Mesodermal cell (in vitro differentiated cells): ENCODE results near the gene DOC2B.
"Not testable (repeated sequence)": the region's sequence is repeated elsewhere in the genome, so short reads cannot be mapped to it uniquely, and the experiment has no call there.

ENCODE experiments used
- H3K27ac ChIP-seq: 2 replicates; pipeline ENCODE4 v1.7.0; 2013; ENCODE audit warnings: mild to moderate bottlenecking, low read depth, low read length, moderate library complexity; ENCODE audit not compliant: severe bottlenecking
- H3K36me3 ChIP-seq: 2 replicates; pipeline ENCODE4 v1.7.1; 2013; ENCODE audit warnings: mild to moderate bottlenecking, low read length, moderate library complexity; ENCODE audit not compliant: control insufficient read depth, insufficient read depth
- H3K4me1 ChIP-seq: one replicate; pipeline ENCODE4 v1.7.1; 2013; ENCODE audit warnings: mild to moderate bottlenecking, low read length; ENCODE audit not compliant: insufficient read depth, control insufficient read depth, poor library complexity, severe bottlenecking
- H3K4me3 ChIP-seq: 2 replicates; pipeline ENCODE4 v1.7.0; 2013; ENCODE audit warnings: low read length, control low read depth, mild to moderate bottlenecking; ENCODE audit not compliant: insufficient read depth, poor library complexity, severe bottlenecking; ENCODE audit errors: extremely low read depth
- H3K9me3 ChIP-seq: 2 replicates; pipeline ENCODE4 v1.7.1; 2013; ENCODE audit warnings: mild to moderate bottlenecking, low read length, moderate library complexity; ENCODE audit not compliant: control insufficient read depth
- WGBS, 2 experiments: methylation state at CpG; one replicate each; pipeline ENCODE4 v1.1.5; 2013; ENCODE audit warnings: missing lambda C conversion rate in 2 of 2; ENCODE audit not compliant: insufficient coverage in 2 of 2; 5-methylcytosine and 5-hydroxymethylcytosine counted together

Gene DOC2B

DNA sequence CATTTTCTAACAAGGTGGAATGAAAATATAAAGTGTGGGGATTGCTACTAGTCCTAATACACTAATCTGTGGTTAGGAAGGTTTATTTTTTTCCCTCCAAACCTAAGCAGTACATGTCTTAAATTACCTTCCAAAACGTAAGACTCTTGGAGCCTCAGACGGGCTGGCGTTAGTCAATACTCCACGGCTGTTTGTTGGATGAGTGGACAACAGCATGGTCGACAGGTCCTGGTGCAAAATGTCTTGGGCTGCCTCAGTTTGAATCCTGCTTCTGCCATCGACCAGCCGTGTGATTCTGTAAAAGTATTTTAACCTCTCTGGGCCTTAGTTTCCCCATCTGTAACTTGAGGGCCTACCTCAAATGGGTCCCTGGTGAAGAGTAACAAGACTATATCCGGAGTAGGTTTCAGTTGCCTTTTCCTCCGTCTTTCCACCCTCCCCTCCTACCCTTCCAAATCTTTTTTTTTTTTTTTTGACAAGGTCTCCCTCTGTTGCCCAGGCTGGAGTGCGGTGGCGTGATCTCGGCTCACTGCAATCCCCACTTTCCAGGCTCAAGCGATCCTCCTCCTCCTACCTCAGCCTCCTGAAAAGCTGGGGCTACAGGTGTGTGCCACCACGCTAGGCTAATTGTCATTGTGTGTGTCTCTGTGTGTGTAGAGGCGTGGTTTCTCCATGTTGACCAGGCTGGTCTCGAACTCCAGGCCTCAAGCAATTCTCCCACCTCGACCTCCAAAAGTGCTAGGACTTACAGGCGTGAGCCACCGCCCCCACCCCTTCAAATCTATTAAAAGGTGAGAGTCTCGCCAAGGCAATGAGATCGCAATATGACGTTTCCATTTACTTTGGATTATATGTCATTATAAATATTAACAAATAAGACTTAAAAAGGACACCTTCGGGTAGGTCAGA, 38.3 kb downstream of the DOC2B start:
- Histone ChIP-seq H3K27ac (no peak overlapping the region), H3K36me3 (no peaks in the 10 kb centered on the region), H3K9me3 (no peaks in the 10 kb centered on the region), H3K4me1 (no peaks in the 10 kb centered on the region), H3K4me3 (no peak overlapping the region)
- 77 to 78% methylated on average over 15 to 17 of the region's 23 CpGs for WGBS, 2 experiments

DNA sequence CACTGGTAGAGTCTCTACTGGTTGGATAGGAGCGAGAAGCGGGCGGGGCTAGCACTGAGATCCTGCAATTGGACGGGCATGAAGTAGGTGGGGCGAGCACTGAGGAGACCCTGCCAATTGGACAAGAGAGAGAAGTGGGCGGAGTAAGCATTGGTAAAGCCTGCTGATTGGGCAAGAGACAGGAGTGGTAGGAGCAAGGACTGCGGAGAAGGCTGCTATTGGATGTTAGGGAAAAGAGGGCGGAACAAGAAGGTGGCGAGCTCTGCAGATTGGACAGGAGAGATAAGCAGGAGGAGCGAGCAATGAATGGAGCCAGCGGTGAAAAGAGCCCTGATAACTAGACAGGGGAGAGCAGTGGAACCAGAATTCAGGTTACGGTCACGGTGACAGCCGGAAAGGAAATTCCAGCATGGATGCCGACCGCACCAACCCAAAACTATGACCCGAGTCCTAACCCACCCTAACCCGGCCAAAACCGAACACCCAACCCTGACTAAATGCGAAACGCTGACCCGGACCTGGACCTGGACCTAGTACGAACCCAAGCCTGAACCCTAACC, 39.3 kb downstream of the DOC2B start:
- Histone ChIP-seq H3K36me3 (no peaks in the 10 kb centered on the region), H3K9me3 (no peaks in the 10 kb centered on the region), H3K4me1 (no peaks in the 10 kb centered on the region), H3K27ac (no peak overlapping the region), H3K4me3 (no peak overlapping the region)
- 94 to 95% methylated on average over 11 to 22 of the region's 23 CpGs for WGBS, 2 experiments

DNA sequence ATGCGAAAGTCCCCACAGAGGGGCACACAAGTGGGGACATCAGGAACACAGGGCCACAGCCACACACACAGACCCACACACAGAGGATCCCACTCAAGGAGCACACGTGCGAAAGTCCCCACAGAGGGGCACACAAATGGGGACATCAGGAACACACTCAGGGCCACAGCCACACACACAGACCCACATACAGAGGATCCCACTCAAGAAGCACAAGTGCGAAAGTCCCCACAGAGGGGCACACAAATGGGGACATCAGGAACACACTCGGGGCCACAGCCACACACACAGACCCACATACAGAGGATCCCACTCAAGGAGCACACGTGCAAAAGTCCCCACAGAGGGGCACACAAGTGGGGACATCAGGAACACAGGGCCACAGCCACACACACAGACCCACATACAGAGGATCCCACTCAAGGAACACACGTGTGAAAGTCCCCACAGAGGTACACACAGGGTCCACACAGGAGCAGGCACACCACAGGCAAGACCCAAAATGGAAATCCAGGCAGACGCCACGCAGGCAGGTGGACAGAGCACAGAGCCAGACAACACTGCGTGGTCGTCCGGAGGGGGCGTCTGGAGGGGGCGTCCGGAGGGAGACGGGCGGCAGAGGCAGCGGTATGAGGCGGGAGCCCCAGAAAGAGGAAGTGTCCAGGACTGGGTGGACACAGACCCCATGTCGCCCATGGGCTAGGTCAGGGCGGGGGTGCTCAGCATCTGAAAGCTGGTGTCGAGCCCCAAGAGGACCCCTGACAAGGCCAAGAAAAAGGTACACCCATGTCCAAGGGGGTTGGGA, 41.8 kb downstream of the DOC2B start:
- H3K4me3 ChIP-seq, H3K9me3 ChIP-seq, H3K4me1 ChIP-seq, H3K27ac ChIP-seq, H3K36me3 ChIP-seq: not testable (repeated sequence)
- 90 to 100% methylated on average over 1 to 2 of the region's 22 CpGs for WGBS, 2 experiments

DNA sequence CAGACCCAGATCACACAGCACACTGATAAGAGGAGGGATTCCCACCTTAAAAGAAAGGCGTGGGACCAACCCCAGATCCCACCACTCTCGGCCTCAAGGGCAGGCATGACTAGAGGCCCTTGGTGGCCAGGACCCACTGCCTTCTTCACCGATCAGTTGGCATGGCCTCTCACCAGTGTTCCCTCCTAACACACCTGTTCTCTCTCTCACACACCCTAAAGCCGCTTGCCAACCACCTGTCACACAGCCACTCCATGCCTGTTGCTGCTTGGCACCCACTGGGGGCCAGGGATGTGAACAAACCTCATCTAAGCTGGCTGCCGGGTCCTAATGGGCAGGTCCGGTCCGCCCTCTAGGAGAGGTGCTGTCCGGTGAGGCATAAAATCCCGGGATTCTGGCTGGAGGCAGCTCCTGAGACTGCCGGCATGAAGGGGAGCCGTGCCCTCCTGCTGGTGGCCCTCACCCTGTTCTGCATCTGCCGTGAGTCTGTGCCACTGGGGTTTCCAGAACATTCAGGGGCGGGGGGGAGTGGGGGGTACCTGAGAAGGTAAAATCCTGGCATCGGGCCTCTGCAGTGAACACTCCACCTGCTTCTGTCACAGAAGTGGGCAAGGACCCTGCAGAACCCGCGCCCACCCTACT, 44.2 kb downstream of the DOC2B start, which contains the start of gene SCGB1C2:
TSS of gene SCGB1C2 (plus strand) at position 404 of the 642 bp plus-strand sequence. CDS start at position 426, 22 bp downstream.
- H3K27ac ChIP-seq, H3K9me3 ChIP-seq, H3K36me3 ChIP-seq, H3K4me3 ChIP-seq, H3K4me1 ChIP-seq: not testable (repeated sequence)
- no CpG with 5 or more reads among the region's 16 CpGs for WGBS, 2 experiments

DNA sequence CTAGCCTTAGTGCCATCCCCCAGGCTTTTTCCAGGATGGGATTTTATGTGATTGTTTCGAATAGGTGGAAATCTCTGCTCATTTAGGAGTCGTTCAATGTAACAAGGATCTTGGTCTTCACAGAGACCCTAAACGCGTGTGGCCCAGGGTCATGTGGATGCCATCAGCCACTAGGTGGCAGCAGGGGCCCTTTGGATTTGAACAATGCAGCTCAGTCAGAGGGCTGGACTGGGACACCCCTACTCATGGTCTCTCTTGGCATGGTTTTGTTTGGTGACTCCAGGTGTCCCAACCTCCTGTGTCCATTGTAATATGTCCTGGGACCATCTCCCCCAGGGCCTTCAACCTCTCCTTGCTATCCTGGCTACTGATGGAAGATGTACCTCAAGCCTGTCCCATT, 44.9 kb downstream of the DOC2B start:
- H3K9me3 ChIP-seq: not testable (repeated sequence)
- no CpG with 5 or more reads among the region's 4 CpGs for WGBS, 2 experiments

DNA sequence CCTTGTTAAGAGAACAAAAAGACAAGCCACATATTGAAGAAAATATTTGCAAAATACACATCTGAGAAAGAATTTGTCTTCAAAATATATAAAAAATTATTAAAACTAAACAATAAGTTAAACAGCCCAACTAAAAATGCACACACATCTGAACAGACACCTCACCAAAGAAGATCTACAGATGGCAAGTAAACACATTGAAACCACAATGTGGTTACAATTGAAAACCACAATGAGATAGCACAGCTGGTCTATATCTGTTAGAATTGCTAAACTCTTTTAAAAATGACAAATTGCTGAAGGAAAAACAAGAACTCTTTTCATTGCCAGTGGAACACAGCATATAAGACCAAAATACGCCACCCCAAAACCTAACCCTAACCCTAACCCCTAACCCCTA, 45.6 kb downstream of the DOC2B start:
- H3K9me3 ChIP-seq, H3K36me3 ChIP-seq, H3K27ac ChIP-seq, H3K4me1 ChIP-seq, H3K4me3 ChIP-seq: not testable (repeated sequence)
- WGBS, 2 experiments: no CpG with 5 or more reads among the region's 1 CpG

More for the DNA sequence above, 44.9 kb downstream of the DOC2B start:
- not testable (repeated sequence) for H3K27ac ChIP-seq, H3K36me3 ChIP-seq, H3K4me3 ChIP-seq, H3K4me1 ChIP-seq

DNA sequence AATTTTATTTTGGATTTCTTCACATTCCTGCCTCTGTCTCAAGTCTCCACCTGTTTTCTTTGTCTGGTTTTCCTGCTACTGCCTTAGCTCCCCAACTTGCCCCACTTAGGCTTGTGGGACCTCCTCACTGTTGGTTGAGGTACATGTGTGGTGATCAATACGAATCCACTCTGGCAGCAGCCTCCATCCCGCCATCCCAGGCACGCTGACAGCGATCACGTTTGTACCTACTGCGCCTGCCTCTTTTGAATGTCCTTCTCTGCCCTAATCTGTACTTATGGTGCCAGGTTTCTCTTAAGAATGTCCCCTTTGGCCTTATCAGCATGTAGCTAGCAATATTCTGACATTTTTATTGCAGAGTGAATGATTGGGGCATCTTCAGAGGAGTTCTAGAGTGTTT, 46.4 kb downstream of the DOC2B start:
- H3K4me3 ChIP-seq, H3K27ac ChIP-seq, H3K4me1 ChIP-seq, H3K36me3 ChIP-seq, H3K9me3 ChIP-seq: not testable (repeated sequence)
- no CpG with 5 or more reads among the region's 6 CpGs for WGBS, 2 experiments

DNA sequence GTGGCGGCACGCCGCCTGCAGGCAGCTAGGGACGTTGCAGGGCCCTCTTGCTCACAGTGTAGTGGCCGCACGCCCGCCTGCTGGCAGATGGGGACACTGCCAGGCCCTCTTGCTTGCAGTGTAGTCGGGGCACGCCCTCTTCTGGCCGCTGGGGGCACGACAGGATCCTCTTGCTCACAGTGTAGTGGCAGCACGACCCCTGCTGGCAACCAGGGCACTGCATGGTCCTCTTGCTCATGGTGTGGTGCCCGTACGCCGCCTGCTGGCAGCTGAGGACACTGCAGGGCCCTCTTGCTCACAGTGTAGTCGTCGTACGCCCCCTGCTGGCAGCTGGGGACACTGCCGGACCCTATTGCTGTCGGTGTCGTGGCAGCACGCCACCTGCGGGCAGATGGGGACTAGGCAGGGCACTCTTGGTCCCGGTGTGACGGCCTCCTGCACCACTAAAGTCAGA, 47.1 kb downstream of the DOC2B start:
- H3K4me1 ChIP-seq, H3K9me3 ChIP-seq, H3K4me3 ChIP-seq, H3K36me3 ChIP-seq, H3K27ac ChIP-seq: not testable (repeated sequence)
- 90% methylated on average over 7 of the region's 25 CpGs; no CpG with 5 or more reads in 1 of the 2 experiments for WGBS, 2 experiments

DNA sequence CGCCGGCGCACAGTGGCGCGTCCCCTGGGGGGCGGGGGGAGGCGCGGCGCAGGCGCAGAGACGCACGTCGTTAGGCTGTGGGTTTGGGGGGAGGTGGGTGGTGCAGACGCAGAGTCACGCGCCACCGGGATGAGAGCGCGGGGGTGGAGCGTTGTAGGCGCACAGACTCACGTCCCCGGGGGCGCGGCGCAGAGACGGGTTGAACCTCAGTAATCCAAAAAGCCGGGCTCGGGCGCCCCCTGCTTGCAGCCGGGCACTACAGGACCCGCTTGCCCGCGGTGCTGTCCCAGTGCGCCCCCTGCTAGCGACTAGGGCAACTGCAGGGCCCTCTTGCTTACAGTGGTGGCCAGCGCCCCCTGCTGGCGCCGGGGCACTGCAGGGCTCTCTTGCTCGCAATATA, 47.5 kb downstream of the DOC2B start:
- not testable (repeated sequence) for H3K4me3 ChIP-seq, H3K4me1 ChIP-seq, H3K36me3 ChIP-seq, H3K27ac ChIP-seq, H3K9me3 ChIP-seq
- 67% methylated on average over 1 of the region's 40 CpGs; no CpG with 5 or more reads in 1 of the 2 experiments for WGBS, 2 experiments

DNA sequence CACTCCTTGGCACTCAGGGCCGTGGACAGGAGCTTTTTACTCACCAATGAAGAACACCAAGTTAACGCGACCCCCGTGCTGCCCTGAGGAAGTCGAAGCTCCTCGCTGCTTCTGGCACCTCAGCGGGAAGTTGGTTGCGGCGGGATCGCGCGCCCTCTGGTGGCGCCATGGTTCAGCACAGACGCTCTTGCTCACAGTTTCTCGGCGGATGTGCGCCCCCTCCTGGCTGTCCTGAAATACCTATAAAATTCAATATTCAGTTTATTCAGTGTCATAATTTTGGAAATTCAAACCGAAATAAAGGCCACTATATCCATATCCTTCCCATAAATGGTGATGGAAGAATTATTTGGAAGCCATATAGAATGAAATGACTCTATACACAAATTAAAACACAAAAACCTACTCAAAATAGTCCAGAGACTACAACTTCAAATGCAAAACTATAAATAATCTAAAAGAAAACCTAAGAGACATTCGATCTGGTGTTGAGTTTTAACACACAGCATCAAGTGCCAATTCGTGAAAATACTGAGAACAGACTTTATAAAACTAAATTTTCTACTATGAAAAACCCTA, 63.0 kb downstream of the DOC2B start:
- H3K27ac ChIP-seq, H3K4me3 ChIP-seq, H3K4me1 ChIP-seq, H3K36me3 ChIP-seq, H3K9me3 ChIP-seq: not testable (repeated sequence)
- 9% methylated on average over 4 of the region's 20 CpGs; no CpG with 5 or more reads in 1 of the 2 experiments for WGBS, 2 experiments
